Spinal cord (tissue), 10 donors: ENCODE measurements around the gene NUTF2. TPM values are rescaled to one million over a fixed set of nuclear protein-coding genes. Genes with fewer than 3 reads are reported as not detected.
"Not testable (repeated sequence)": the region's sequence is repeated elsewhere in the genome, so short reads cannot be mapped to it uniquely, and the experiment has no call there.

Experiments used
- DNase-seq, 6 donors: peaks; one replicate each; pipeline versions ENCODE4 v3.0.0 to v3.0.0-alpha.2; 2013 to 2015; ENCODE audit warnings: low spot score in 6 of 6, low read depth in 4 of 6
- H3K27ac ChIP-seq: one replicate; pipeline ENCODE4 v1.5.1; 2013; ENCODE audit warnings: low read depth, low read length, control low read depth
- H3K27me3 ChIP-seq: one replicate; pipeline ENCODE4 v1.6.1; 2013; ENCODE audit warnings: low read length; ENCODE audit not compliant: control insufficient read depth, insufficient read depth
- H3K36me3 ChIP-seq: one replicate; pipeline ENCODE4 v1.6.1; 2013; ENCODE audit warnings: low read length; ENCODE audit not compliant: control insufficient read depth, insufficient read depth
- H3K4me1 ChIP-seq: one replicate; pipeline ENCODE4 v1.6.1; 2013; ENCODE audit warnings: low read length; ENCODE audit not compliant: control insufficient read depth, insufficient read depth
- H3K4me3 ChIP-seq: one replicate; pipeline ENCODE4 v1.5.1; 2013; ENCODE audit warnings: low read depth, low read length, control low read depth
- H3K9me3 ChIP-seq: one replicate; pipeline ENCODE4 v1.6.1; 2013; ENCODE audit warnings: low read length; ENCODE audit not compliant: control insufficient read depth, insufficient read depth
- WGBS: methylation state at CpG from one replicate; pipeline ENCODE4 v1.1.5; 2013; ENCODE audit warnings: missing lambda C conversion rate; ENCODE audit not compliant: insufficient coverage; 5-methylcytosine and 5-hydroxymethylcytosine counted together
- polyA plus RNA-seq, 2 donors: library from polyadenylated mRNA; unstranded; fragments of 120-200 nt; gene quantifications; one replicate each; pipeline ENCODE4 v1.2.1, GENCODE V29; 2013; ENCODE audit not compliant: insufficient read length in 2 of 2
- total RNA-seq, 2 donors: library from RNA; depleted of rRNA in 1 of 2; stranded (reverse); fragments of 120-200 nt in 1 of 2; fragments of >200 nt in 1 of 2; gene quantifications; one replicate each; pipeline versions ENCODE4 v1.2.3 to v1.2.4, GENCODE V29; 2013 to 2014
- donor health status: healthy.

Gene NUTF2
- total and polyA plus RNA-seq, 4 donors: 47.7 to 150 (median 110) TPM

DNA sequence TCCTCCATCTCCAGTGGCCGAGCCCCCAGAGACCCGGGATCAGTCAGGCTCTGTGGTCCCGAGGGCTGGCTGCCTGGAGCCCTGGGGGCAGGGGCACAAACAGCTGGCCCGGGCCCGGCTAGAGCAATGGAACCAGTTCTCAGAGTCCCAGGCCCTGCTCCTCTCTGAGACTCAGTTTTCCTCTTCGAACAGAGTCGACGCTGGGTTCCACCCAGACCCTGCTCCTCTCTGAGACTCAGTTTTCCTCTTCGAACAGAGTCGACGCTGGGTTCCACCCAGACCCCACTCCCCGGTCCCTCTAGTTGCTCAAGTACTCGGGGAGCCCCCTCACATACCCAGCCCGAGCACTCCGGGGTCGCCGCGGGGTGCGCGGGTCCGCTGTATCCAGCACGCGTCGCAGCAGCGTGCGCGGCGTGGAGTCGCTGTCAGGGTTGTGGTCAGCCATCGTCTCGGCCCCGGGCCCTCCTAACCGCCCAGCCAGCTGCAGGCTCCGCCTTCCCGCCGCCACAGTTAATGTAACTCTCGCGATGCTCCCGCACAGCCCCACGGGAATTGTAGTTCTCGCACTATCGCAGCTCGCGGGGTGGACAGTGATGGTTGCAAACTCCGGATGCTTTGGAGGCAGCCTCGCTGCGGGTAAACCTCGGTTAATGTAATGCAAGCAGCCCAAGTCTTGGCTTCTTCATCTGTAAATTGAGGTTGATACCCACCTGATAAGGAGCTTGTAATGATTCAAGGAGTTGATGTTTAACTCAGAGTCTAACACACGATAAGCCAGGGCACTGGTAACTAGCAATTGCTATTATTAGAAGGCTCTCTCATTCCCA is 13.1 kb upstream of the NUTF2 start:
- H3K4me1 ChIP-seq: peaks cover 15% of the 10 kb centered on the region
- H3K27ac ChIP-seq: peak overlapping the region; percentile 26
- H3K27me3 ChIP-seq: no peaks in the 10 kb centered on the region
- H3K4me3 ChIP-seq: peak overlapping the region; percentile 71
- WGBS: 0% methylated on average over 47 of the region's 49 CpGs
- peaks cover 36% of the 10 kb centered on the region for H3K36me3 ChIP-seq
- DNase-seq: peak; percentile 85 to 98 (median 90)
- H3K9me3 ChIP-seq: no peaks in the 10 kb centered on the region

DNA sequence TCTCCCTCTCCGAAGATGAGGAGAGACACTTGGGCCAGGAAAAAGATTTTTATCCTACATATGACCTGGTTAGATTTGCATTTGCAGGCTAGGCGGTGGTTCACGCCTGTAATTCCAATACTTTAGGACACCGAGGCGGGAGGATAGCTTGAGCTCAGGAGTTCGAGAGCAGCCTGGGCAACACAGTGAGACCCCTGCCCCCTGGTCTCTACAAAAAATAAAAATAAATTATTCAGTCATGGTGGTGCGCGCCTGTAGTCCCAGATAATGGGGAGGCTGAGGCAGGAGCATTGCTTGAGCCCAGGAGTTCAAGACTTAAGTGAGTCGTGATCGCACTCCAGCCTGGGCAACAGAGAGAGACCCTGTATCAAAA is 12.5 kb upstream of the NUTF2 start:
- no peaks in the 10 kb centered on the region for H3K9me3 ChIP-seq
- peak overlapping the region; percentile 71 for H3K4me3 ChIP-seq
- WGBS: no CpG with 5 or more reads among the region's 10 CpGs
- H3K36me3 ChIP-seq: peaks cover 30% of the 10 kb centered on the region
- peaks cover 15% of the 10 kb centered on the region for H3K4me1 ChIP-seq
- no peaks in the 10 kb centered on the region for H3K27me3 ChIP-seq
- DNase-seq: no peak
- H3K27ac ChIP-seq: no peak overlapping the region

DNA sequence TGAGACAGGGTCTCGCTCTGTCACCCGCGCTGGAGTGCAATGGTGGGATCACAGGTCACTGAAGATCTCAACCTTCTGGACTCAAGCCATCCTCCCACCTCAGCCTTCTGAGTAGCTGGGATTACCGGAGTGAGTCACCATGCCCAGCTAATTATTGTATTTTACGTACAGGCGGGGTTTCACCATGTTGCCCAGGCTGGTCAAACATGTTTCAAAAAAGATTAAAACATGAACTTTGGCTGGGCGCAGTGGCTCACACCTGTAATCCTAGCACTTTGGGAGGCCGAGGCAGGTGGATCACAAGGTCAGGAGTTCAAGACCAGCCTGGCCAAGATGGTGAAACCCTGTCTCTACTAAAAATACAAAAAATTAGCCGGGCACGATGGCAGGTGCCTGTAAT is 9.5 kb upstream of the NUTF2 start:
- H3K36me3 ChIP-seq, H3K4me3 ChIP-seq, H3K27ac ChIP-seq, DNase-seq, H3K27me3 ChIP-seq, H3K9me3 ChIP-seq: not testable (repeated sequence)
- WGBS: 98% methylated on average over 7 of the region's 10 CpGs
- peaks cover 21% of the 10 kb centered on the region for H3K4me1 ChIP-seq

DNA sequence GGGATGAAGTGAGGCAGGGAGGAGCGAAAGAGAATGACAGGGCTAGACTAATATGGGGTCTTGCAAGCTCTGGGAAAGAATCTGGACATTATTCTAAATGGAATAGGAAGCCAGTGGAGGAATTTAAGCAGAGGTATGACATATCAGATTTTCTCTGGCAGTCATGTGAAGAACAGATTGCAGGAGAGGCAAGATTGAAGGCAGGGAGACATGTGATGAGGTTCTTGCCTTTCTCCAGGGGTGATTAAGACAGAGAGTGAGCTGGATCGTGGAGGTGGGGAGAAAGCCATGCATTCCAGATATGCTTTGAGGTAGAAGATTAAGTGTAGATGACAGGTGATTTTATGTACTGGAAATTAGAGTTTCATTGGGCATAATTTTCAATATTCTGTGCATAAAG is 8.9 kb upstream of the NUTF2 start:
- Histone ChIP-seq H3K36me3 (no peaks in the 10 kb centered on the region), H3K27me3 (no peaks in the 10 kb centered on the region), H3K4me3 (no peak overlapping the region), H3K27ac (no peak overlapping the region), H3K9me3 (no peaks in the 10 kb centered on the region), H3K4me1 (peaks cover 19% of the 10 kb centered on the region)
- DNase-seq: no peak
- WGBS: 94% methylated on average over 2 of the region's 2 CpGs

DNA sequence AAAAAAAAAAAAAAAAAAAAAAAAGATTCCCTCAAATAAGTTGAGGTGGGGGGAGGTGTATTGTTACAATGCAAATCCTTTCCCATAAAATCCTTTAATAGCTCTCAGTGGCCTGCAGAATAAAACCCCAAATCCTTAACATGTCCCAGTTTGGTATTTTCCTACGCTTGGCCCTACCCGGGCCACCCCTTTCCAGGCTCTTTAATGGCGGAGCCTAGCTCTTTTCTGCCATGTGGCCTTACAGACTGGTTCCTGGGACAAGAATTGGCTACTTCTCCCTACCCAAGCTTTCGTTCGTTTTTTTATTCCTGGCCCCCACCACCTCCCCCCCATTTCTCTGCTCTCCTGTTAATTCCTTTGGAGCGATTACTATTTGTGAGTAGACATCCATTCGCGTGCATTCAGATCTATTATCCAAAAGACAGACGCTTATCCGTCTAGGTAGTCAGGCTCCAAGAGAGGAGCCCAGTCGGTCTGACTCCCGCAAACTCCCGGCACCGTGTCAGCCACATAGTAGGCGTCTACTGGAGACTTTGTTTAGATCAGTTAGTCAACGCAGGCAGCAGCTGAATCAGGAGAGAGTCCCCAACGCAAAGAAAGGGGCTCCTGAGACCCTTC is 5.4 kb upstream of the NUTF2 start:
- Histone ChIP-seq H3K9me3 (no peaks in the 10 kb centered on the region), H3K27ac (peak overlapping the region; percentile 100), H3K36me3 (no peaks in the 10 kb centered on the region), H3K27me3 (no peaks in the 10 kb centered on the region), H3K4me3 (peak overlapping the region; percentile 98), H3K4me1 (peaks cover 40% of the 10 kb centered on the region)
- no peak for DNase-seq
- 40% methylated on average over 14 of the region's 17 CpGs for WGBS

DNA sequence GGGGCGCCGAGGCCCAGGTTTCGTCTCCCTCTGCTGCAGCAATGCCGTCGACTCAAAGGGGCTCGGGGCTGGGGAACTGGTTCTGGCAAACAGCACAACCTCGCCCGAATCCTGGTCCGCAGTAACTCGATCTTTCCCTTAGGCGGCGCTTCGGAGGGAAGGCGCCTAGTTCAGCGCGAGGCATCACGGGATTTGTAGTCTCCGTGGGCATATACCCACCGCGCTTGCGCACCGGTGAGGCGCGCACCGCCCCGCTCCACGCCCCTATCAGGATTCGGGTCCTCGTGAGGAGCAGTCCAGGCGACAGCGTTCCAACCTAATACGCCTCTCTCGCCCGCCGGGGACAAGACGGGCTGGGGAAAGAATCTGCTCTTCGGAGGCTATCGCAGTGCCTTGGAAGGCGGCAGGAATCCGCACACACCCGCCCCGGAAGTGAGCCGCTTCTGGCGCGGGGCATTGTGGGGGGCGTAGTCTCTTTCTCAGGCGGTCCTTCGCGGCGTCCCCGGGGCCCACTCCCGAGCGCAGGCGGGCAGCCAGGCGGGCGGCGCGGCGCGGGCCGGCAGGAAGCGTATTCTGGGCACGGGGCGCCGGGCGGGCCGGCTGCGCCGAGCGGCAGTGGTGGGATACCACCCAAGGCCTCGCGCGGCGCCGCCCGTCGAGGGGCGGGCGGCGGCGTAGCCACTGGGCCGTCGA is 4.8 kb upstream of the NUTF2 start, which contains the start of gene THAP11:
Gene THAP11 (plus strand): TSS at position 505 of the 693 bp plus-strand sequence. CDS start 235 bp downstream, outside the sequence.
- Histone ChIP-seq H3K27me3 (no peaks in the 10 kb centered on the region), H3K27ac (peak within 1 kb of the TSS; percentile 100), H3K4me1 (peaks cover 41% of the 10 kb centered on the region), H3K4me3 (peak within 1 kb of the TSS; percentile 98), H3K36me3 (no peaks in the 10 kb centered on the region), H3K9me3 (no peaks in the 10 kb centered on the region)
- DNase-seq: peak; percentile 92 to 99 (median 97)
- WGBS: under 1% methylated on average over 83 of the region's 83 CpGs

DNA sequence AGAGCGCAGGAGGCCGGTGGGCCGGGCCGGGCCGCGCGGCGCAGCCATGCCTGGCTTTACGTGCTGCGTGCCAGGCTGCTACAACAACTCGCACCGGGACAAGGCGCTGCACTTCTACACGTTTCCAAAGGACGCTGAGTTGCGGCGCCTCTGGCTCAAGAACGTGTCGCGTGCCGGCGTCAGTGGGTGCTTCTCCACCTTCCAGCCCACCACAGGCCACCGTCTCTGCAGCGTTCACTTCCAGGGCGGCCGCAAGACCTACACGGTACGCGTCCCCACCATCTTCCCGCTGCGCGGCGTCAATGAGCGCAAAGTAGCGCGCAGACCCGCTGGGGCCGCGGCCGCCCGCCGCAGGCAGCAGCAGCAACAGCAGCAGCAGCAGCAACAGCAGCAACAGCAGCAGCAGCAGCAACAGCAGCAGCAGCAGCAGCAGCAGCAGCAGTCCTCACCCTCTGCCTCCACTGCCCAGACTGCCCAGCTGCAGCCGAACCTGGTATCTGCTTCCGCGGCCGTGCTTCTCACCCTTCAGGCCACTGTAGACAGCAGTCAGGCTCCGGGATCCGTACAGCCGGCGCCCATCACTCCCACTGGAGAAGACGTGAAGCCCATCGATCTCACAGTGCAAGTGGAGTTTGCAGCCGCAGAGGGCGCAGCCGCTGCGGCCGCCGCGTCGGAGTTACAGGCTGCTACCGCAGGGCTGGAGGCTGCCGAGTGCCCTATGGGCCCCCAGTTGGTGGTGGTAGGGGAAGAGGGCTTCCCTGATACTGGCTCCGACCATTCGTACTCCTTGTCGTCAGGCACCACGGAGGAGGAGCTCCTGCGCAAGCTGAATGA is 4.0 kb upstream of the NUTF2 start:
- WGBS: under 1% methylated on average over 67 of the region's 67 CpGs
- no peaks in the 10 kb centered on the region for H3K27me3 ChIP-seq
- H3K4me3 ChIP-seq: peak overlapping the region; percentile 72
- H3K9me3 ChIP-seq: no peaks in the 10 kb centered on the region
- peak in 3 of 6 donors; percentile 26 to 81 (median 74) for DNase-seq
- H3K27ac ChIP-seq: peak overlapping the region; percentile 85
- H3K36me3 ChIP-seq: no peaks in the 10 kb centered on the region
- peaks cover 46% of the 10 kb centered on the region for H3K4me1 ChIP-seq

DNA sequence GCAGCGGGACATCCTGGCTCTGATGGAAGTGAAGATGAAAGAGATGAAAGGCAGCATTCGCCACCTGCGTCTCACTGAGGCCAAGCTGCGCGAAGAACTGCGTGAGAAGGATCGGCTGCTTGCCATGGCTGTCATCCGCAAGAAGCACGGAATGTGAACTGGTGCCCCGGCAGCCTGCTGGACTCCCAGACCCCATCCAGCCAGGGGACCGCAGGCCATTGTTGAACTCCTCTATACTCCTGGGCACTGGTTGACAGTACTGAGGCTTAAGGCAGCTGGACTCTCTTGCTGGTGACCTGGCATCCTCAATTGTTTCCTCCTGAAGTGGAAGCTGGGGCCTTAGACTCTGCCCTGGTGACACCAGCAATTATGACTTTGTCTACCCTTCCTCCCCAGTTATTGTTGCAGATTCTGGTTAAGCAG is 3.4 kb upstream of the NUTF2 start:
- Histone ChIP-seq H3K4me1 (peaks cover 52% of the 10 kb centered on the region), H3K9me3 (no peaks in the 10 kb centered on the region), H3K27ac (peak overlapping the region; percentile 85), H3K27me3 (no peaks in the 10 kb centered on the region), H3K36me3 (peaks cover 2% of the 10 kb centered on the region), H3K4me3 (peak overlapping the region; percentile 72)
- WGBS: 1% methylated on average over 11 of the region's 11 CpGs
- DNase-seq: peak in 1 of 6 donors; percentile 66

DNA sequence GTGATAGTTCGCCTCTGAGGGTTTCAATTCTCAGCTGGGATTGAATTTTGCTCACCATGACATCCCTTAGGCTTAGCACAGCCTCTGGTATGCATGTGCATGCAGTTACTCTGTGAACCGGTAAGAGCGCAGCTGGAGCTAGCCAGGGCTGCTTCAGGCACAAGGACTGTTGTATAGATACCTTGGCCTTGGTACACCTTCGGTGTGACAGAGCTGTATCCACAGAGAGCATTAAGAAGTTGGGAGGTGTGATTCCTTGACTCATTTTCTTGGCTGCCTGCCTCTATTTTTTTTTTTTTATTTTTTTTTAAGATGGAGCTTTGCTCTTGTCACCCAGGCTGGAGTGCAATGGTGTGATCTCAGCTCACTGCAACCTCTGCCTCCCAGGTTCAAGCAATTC is 2.2 kb upstream of the NUTF2 start:
- DNase-seq: no peak
- H3K9me3 ChIP-seq: no peaks in the 10 kb centered on the region
- peaks cover 5% of the 10 kb centered on the region for H3K36me3 ChIP-seq
- no peak overlapping the region for H3K4me3 ChIP-seq
- no peak overlapping the region for H3K27ac ChIP-seq
- H3K4me1 ChIP-seq: peaks cover 54% of the 10 kb centered on the region
- WGBS: 68% methylated on average over 3 of the region's 4 CpGs
- no peaks in the 10 kb centered on the region for H3K27me3 ChIP-seq
